ENCODE measurements around the gene C2orf92. TPM values are rescaled to one million over a fixed set of nuclear protein-coding genes. Genes with fewer than 3 reads are reported as not detected.

Gene C2orf92
- polyA plus RNA-seq, 1 donor from 2014 or later = 10.7 TPM

DNA sequence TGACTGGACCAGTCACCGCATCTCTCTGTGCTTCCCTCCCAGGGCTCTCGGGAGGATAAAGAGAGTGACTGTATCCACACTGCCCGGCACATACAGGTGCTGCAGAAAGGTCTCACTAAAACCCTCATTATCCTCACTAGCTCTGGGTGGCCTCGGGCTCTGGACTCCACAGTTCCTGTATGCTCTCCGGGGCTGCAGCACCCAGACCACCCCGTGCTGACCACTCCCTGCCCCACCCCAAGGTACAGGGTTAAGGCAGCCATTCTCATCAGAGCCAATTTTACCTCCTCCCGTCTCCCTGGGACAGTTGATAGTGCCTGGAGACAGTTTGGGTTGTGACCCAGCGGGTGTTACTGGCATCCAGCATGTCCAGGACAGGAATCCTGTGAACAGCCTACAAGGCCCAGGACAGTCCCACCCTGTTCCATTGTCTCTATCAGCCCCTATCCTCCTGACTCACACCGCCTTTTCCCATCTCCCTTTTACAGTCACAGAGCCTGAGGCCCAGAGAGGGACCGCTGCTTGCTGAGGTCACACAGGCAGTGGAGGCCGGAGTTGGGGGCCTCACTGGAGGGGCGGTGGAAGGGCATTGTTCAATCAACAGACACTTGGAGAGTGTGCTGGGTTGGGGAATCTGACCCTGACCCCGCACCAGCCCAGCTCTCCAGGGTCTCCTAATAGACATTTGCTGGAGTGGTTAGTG, 45.6 kb downstream of the C2orf92 start:
- Histone ChIP-seq H3K9me2 (ENCODE audit: insufficient read depth, low read length) (no peaks in the 10 kb centered on the region), H3K9ac (ENCODE audit: low read length) (no peak overlapping the region), H3K9me3 (ENCODE audit: low read length) (no peaks in the 10 kb centered on the region), H2AFZ (ENCODE audit: low read depth, low read length) (no peak overlapping the region), H3K36me3 (ENCODE audit: insufficient read depth, low read length) (no peaks in the 10 kb centered on the region), H3F3A (ENCODE audit: insufficient read depth, low read length, poor library complexity, severe bottlenecking) (no peaks in the 10 kb centered on the region), H3K4me2 (ENCODE audit: low read length) (no peak overlapping the region), H3K79me2 (replicated peaks; ENCODE audit: insufficient read depth, low read length) (no peaks in the 10 kb centered on the region), H4K20me1 (ENCODE audit: insufficient read depth) (no peaks in the 10 kb centered on the region), H3K27me3 (ENCODE audit: insufficient read depth, low read depth, low read length) (no peaks in the 10 kb centered on the region), H3K4me3 (ENCODE audit: low read length) (no peak overlapping the region), H3K27ac (ENCODE audit: low read length) (no peak overlapping the region)
- TF ChIP-seq REST (IDR thresholded peaks at IDR 0.05; ENCODE audit: borderline replicate concordance) (no peak), EP300 (conservative IDR thresholded peaks at IDR 0.05; ENCODE audit: poor library complexity, severe bottlenecking) (no peak), EZH2 (IDR thresholded peaks at IDR 0.05; ENCODE audit: borderline replicate concordance, insufficient read depth, low read length, poor library complexity, severe bottlenecking) (no peak), POLR2AphosphoS5 (IDR thresholded peaks at IDR 0.05) (no peak), MXI1 (conservative IDR thresholded peaks at IDR 0.05; ENCODE audit: poor library complexity, severe bottlenecking) (no peak), RAD21 (conservative IDR thresholded peaks at IDR 0.05) (no peak), SMC3 (conservative IDR thresholded peaks at IDR 0.05; ENCODE audit: poor library complexity) (no peak), TAF1 (IDR thresholded peaks at IDR 0.05; ENCODE audit: low read depth) (no peak)
- TF ChIP-seq, protein P1, sequence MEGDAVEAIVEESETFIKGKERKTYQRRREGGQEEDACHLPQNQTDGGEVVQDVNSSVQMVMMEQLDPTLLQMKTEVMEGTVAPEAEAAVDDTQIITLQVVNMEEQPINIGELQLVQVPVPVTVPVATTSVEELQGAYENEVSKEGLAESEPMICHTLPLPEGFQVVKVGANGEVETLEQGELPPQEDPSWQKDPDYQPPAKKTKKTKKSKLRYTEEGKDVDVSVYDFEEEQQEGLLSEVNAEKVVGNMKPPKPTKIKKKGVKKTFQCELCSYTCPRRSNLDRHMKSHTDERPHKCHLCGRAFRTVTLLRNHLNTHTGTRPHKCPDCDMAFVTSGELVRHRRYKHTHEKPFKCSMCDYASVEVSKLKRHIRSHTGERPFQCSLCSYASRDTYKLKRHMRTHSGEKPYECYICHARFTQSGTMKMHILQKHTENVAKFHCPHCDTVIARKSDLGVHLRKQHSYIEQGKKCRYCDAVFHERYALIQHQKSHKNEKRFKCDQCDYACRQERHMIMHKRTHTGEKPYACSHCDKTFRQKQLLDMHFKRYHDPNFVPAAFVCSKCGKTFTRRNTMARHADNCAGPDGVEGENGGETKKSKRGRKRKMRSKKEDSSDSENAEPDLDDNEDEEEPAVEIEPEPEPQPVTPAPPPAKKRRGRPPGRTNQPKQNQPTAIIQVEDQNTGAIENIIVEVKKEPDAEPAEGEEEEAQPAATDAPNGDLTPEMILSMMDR (IDR thresholded peaks at IDR 0.05; ENCODE audit: poor library complexity, severe bottlenecking) = no peak

DNA sequence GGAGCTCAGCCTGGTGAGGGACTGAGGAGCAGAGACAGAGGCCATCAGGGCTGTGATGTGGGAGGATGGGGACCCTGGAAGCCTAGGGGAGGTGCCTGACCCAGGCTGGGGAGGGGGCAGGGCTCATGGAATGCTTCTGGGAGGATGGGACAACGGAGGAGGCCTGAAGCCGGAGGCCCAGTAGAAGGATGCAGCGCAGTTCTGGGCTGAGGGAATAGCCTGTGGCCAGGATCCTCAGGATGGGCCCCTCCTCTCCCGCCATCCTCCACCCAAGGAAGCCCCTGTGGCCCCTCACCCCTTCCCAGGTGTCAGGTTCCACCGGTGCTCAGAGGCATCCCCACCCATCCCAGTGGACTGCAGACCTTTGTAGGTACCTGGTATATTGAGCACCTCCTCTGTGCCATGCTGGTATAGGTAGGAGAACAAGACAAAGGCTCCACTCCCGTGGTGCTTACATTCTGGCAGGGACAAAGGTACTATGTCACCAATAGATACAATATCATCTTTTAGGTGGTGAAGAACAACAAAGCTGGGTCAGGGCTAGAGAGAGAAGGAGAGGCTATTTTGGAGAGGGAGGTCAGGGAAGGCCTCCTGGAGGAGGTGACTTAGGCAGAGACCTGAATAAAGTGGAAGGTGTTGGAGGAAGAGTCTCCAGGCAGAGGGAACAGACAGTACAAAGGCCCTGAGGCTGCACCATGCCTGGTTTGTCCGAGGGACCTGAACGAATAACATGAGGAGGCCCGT, 46.6 kb downstream of the C2orf92 start:
- H3K9ac ChIP-seq (ENCODE audit: low read length) = no peak overlapping the region

More for the DNA sequence above, 46.6 kb downstream of the C2orf92 start:
- no peak for TF ChIP-seq EP300 (conservative IDR thresholded peaks at IDR 0.05; ENCODE audit: poor library complexity, severe bottlenecking)
- TF ChIP-seq POLR2AphosphoS5 (IDR thresholded peaks at IDR 0.05) = no peak
- TF ChIP-seq SMC3 (conservative IDR thresholded peaks at IDR 0.05; ENCODE audit: poor library complexity) = no peak
- no peak for TF ChIP-seq RAD21 (conservative IDR thresholded peaks at IDR 0.05)
- TF ChIP-seq TAF1 (IDR thresholded peaks at IDR 0.05; ENCODE audit: low read depth) = no peak
- Histone ChIP-seq H3K4me2 (ENCODE audit: low read length) (no peak overlapping the region), H3K79me2 (replicated peaks; ENCODE audit: insufficient read depth, low read length) (no peaks in the 10 kb centered on the region), H3K27me3 (ENCODE audit: insufficient read depth, low read depth, low read length) (no peaks in the 10 kb centered on the region), H3K4me3 (ENCODE audit: low read length) (no peak overlapping the region), H3F3A (ENCODE audit: insufficient read depth, low read length, poor library complexity, severe bottlenecking) (no peaks in the 10 kb centered on the region), H3K27ac (ENCODE audit: low read length) (no peak overlapping the region), H3K9me2 (ENCODE audit: insufficient read depth, low read length) (no peaks in the 10 kb centered on the region), H3K9me3 (ENCODE audit: low read length) (no peaks in the 10 kb centered on the region), H3K36me3 (ENCODE audit: insufficient read depth, low read length) (no peaks in the 10 kb centered on the region), H4K20me1 (ENCODE audit: insufficient read depth) (no peaks in the 10 kb centered on the region), H2AFZ (ENCODE audit: low read depth, low read length) (no peak overlapping the region)
